CD4-positive, alpha-beta T cell treated with Interleukin-12 subunit alpha and Interleukin-12 subunit beta, for 1 hour (primary cell): Measurements from ENCODE around the gene SIX5.

Source experiments
- DNase-seq: peaks from one replicate; pipeline ENCODE4 v3.0.0-alpha.2; 2020

SIX5 gene

DNA sequence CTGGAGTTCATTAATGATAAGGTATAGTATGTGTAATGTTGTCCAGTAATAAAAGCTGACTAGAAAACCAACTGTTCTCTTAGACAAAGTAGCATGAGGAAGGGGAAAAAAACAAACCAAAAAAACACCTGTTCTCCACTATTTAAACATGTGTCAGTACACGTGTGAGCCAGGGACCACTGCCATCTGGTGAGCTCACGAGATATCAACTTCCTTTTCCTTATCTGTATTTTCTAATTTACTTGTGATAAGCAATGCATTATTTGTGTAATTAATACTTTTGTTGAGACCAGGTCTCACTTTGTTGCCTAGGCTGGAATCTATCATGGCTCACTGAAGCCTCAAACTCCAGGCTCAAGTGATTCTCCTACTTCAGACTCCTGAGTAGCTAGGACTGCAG is 4.3 kb upstream of the SIX5 start:
- DNase-seq: no peak

GRCh38 chr19:45772912-45773311 is 3.9 kb upstream of the SIX5 start:
- DNase-seq: no peak

DNA sequence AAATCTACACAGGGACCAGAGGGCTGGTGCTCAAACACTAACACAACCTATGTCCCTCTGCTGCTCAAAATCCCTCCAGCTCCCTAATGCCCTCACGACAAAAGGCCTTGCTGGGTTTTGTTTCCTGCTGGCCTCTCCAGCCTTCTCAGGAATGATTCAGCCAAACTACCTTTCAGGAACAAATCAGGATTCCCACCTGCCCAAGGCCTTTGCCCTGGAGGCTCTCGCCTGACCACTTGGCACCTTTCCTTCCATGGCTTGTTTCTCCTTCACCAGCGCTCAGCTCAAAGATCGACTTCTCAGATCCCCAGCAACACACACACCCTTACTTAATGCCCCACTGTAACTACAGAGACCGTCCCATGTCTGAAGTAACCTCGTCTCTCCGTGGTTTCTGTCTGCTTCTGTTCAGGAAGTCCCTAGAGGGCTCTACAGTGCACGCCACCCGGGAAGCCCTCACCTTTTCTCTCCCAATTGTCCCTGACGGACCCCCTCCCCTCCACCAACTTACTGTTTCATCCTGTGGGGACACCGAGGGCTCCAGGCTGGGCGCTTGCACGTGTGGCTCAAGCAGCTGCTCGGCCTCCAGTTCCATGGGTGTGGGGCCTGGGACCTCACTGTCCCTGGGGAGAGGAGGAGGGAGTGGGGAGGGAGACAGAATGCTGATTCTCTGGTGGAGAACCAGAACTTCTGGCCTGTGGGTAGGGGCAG is 3.2 kb upstream of the SIX5 start:
- DNase-seq: no peak

DNA sequence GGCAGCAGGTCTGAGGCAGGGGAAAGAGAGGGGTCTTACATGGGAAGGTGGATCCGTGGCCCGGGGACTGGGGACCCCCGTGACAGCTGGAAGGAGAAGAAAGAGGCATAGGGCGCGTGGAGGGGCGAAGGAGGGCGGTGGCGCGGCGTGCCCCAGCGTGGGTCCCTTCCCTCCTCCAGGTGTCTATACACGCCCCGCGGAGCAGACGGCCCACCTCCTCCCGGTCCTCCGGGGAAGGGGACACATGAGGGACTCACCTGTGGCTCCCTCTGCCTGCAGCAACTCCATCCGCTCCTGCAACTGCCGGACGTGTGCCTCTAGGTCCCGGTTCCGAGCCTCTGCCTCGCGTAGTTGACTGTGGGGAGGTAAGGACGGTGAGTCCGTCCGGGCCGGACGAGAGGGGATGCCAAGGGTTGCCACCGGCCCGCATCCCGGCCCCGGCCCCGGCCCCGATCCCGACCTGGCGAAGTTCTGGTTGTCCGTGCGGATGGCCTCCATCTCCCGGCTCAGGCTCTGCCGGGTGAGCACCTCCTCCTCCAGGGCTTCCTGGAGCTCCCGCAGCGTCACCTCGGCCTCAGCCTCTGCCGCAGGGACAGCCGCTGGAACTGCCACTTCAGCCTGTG is 2.4 kb upstream of the SIX5 start:
- no peak for DNase-seq

GRCh38 chr19:45770192-45771101 is 1.4 kb upstream of the SIX5 start:
- peak; percentile 92 for DNase-seq

GRCh38 chr19:45769821-45770191 is 754 bp upstream of the SIX5 start:
- no peak for DNase-seq

- DNase-seq: peak; percentile 53
These were observed 433 bp downstream of the SIX5 start for GRCh38 chr19:45768655-45768983.

- DNase-seq: no peak
These were observed 984 bp downstream of the SIX5 start for GRCh38 chr19:45767881-45768654.

- no peak for DNase-seq
These were observed 1.6 kb downstream of the SIX5 start for GRCh38 chr19:45767410-45767880.

- no peak for DNase-seq
These were observed 2.1 kb downstream of the SIX5 start for GRCh38 chr19:45766869-45767346.

DNA sequence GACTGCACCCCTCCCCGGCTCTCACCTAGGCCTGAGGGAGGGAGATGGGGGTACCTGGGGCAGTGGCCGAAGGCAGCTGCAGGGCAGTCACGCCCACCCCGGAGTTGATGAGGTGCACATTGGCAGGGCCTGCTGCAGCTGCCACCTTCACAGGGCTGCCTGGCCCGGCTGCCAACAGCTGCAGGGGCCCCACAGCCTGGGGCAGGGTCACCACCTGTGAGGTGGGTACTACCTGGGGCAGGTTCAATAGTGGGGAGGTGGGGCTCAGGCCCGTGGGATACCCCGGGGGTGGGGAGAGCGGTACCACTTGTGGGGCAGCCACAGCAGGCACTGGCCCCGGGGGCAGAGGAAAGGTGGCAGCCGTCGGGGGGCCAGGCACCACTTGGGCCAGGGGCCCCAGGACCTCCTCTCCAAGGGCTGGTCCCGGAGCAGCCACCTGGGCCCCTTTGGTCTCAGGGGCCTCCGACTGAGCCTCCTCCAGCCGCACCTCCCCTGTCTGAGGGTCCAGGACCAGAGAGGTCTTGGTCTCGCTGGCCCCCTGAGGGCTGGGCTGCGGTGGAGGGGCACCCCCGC is 2.7 kb downstream of the SIX5 start:
- DNase-seq: no peak

- DNase-seq: no peak
These were observed 3.3 kb downstream of the SIX5 start for GRCh38 chr19:45765702-45766295.

GRCh38 chr19:45764945-45765701 is 3.9 kb downstream of the SIX5 start:
- DNase-seq: no peak

DNA sequence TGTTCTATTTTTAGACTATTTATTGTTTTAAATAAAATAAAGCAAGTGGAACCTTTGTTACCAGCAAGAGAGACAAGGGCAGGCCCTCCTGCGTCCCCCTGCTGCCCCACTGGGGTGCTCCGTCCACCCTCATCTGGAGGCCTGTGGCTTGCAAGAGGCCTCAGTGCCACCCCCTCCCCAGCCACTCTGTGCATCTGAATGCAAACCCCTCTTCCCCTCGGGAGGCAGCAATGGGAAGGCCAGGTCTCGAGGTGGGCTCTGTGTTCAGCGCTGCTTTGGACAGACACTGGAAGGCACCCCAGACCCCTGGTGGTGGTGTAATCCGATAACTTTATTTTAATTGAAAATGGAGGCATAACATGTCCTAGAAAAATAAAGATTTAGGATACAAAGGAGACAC is 4.6 kb downstream of the SIX5 start:
- DNase-seq: no peak

- DNase-seq: no peak
These were observed 5.3 kb downstream of the SIX5 start for GRCh38 chr19:45763691-45764294.

GRCh38 chr19:45762870-45763631 is 6.0 kb downstream of the SIX5 start:
- DNase-seq: no peak

DNA sequence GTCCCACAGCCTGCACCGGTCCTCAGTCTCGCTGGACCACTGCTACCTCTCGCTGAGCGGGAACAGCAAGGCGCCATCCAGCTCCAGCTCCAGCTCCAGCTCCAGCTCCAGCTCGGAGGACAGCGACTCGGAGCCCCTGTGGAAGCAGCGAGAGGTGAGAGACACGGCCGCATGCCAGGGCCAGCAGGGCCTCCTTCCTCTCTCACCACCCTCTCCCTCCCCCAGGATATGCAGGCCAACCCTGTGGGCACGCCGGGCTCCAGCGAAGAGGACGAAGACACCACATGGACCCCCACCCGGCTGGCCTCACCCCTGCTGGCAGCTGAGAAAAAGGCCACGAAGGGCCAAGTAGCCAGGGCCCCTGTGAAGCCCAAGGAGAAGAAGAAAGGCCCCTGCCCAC is 7.3 kb downstream of the SIX5 start:
- DNase-seq: no peak

DNA sequence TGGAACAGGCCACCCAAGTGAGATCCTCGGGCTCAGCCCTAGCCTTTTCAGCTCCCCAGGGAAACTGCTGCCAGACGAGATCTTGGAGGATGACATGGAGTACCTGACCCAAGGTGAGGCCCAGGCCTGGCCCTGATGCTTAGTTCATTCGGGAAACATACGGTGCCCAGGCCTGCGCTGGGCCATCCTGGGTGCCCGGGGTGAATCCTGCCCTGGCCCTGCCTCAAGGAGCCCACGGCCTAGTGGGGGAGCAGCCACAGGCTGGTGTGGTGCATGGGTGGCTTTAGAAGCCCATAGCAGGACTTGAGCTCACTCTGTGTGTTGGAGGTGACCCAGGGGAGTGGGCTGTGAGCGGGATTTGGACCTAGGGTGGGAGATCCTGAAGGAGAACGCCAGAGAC is 10.1 kb downstream of the SIX5 start:
- no peak for DNase-seq

DNA sequence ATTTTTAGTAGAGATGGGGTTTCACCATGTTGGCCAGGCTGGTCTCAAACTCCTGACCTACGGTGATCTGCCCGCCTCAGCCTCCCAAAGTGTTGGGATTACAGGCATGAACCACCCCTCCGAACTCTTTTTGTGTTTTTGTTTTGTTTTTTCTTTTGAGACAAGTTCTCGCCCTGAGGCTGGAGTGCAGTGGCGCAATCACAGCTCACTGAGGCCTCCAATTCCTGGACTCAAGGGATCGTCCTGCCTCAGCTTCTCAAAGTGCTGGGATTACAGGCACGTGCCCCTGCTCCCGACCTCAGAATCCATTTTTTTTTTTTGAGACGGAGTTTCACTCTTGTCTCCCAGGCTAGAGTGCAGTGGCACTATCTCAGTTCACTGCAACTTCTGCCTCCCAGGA is 11.4 kb downstream of the SIX5 start:
- DNase-seq: no peak

DNA sequence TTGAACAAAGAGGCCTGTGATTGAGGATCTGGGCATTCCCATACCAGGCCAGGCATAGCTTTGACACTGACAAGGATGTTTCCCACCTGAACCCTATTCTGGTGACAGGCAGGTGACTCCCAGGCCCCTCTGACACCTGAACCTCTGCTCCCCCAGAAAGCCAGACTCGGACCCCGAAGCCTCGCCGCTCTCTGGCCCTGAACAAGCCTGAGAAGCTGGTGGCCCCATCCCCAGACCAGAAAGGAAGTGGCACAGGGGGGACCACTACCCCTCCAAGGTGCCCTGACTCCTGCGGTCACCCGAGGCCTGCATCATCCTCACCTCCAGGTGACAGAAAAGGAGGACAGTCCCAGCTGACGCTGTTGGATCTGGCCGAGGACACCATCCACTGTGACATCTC is 14.7 kb downstream of the SIX5 start:
- DNase-seq: no peak
